Kidney epithelial cell (primary cell): ENCODE data around the gene NIT1. TPM values are rescaled to one million over a fixed set of nuclear protein-coding genes. Genes with fewer than 3 reads are reported as not detected.

Experiments used
- DNase-seq: peaks from one replicate; pipeline ENCODE4 v3.0.0-alpha.2; 2010; ENCODE audit warnings: low read depth
- H3K27me3 ChIP-seq: 2 replicates; pipeline ENCODE4 v1.6.0; 2011; ENCODE audit warnings: low read length; ENCODE audit not compliant: control insufficient read depth, insufficient read depth
- H3K36me3 ChIP-seq: 2 replicates; pipeline ENCODE4 v1.5.1; 2011; ENCODE audit warnings: low read length; ENCODE audit not compliant: control insufficient read depth, insufficient read depth
- H3K4me3 ChIP-seq: 2 replicates; pipeline ENCODE4 v1.5.1; 2011; ENCODE audit warnings: low read depth, mild to moderate bottlenecking, control low read depth, low read length
- CTCF ChIP-seq: IDR thresholded peaks from 2 replicates; pipeline ENCODE4 v1.5.1; 2011; ENCODE audit warnings: mild to moderate bottlenecking, moderate library complexity, low read length, control low read depth, inconsistent platforms; ENCODE audit not compliant: insufficient read depth, poor library complexity, severe bottlenecking
- total RNA-seq: library from RNA; depleted of rRNA; stranded (reverse); fragments of >200 nt; gene quantifications from 2 replicates; pipeline ENCODE4 v1.2.3, GENCODE V29; 2015

NIT1 gene
- total RNA-seq = 28.7 and 35.8 TPM in 2 replicates

- no peak for DNase-seq
- H3K4me3 ChIP-seq = peak within 1 kb of the TSS; percentile 99
- no peaks in the 10 kb centered on the region for H3K27me3 ChIP-seq
- TF ChIP-seq CTCF = no peak
- peaks cover 2% of the 10 kb centered on the region for H3K36me3 ChIP-seq
Measured at GRCh38 chr1:161117759-161118581, at the start of gene NIT1, which contains the start of gene PFDN2. Gene NIT1, plus strand, starts transcription at chr1:161118105. Its CDS starts 72 bp downstream, at chr1:161118177. Gene PFDN2, minus strand, starts transcription at chr1:161118037. Its CDS starts 11 bp downstream, at chr1:161118026.

- no peak for TF ChIP-seq CTCF
- DNase-seq = no peak
- Histone ChIP-seq H3K27me3 (no peaks in the 10 kb centered on the region), H3K4me3 (no peak overlapping the region), H3K36me3 (no peaks in the 10 kb centered on the region)
Measured at GRCh38 chr1:161068306-161069234, 49.3 kb upstream of the NIT1 start.

GRCh38 chr1:161069241-161069640 is 48.7 kb upstream of the NIT1 start:
- no peak for DNase-seq
- Histone ChIP-seq H3K27me3 (no peaks in the 10 kb centered on the region), H3K36me3 (no peaks in the 10 kb centered on the region), H3K4me3 (no peak overlapping the region)
- no peak for TF ChIP-seq CTCF

GRCh38 chr1:161069731-161070270 is 48.1 kb upstream of the NIT1 start, which contains the start of gene ARHGAP30:
Gene ARHGAP30, minus strand, starts transcription at chr1:161069891. Its CDS starts 267 bp downstream, at chr1:161069624.
- DNase-seq = no peak

GRCh38 chr1:161070761-161071160 is 47.1 kb upstream of the NIT1 start:
- DNase-seq = no peak
- TF ChIP-seq CTCF = no peak

More at GRCh38 chr1:161069731-161070270, 48.1 kb upstream of the NIT1 start, which contains the start of gene ARHGAP30:
- no peak for TF ChIP-seq CTCF
- no peaks in the 10 kb centered on the region for H3K36me3 ChIP-seq
- no peak within 1 kb of the TSS for H3K4me3 ChIP-seq
- no peaks in the 10 kb centered on the region for H3K27me3 ChIP-seq

More at GRCh38 chr1:161070761-161071160, 47.1 kb upstream of the NIT1 start:
- Histone ChIP-seq H3K36me3 (no peaks in the 10 kb centered on the region), H3K27me3 (no peaks in the 10 kb centered on the region), H3K4me3 (no peak overlapping the region)
